Gastroesophageal sphincter (tissue), 3 donors: Measurements from ENCODE around the gene RFX4.

Experiments used
- POLR2A ChIP-seq, 2 donors: fragments of 450-650 bp; IDR thresholded peaks; one replicate each; pipeline ENCODE4 v1.6.1; 2017; ENCODE audit warnings: antibody characterized with exemption in 2 of 2, mild to moderate bottlenecking in 2 of 2, moderate library complexity in 1 of 2
- TF ChIP-seq, protein P1 (sequence below), 4 experiments: fragments of 200-600 bp in 2 of 4; fragments of 450-650 bp in 2 of 4; sonication (generic) in 1 of 4; IDR thresholded peaks; one replicate each; pipeline ENCODE4 v1.5.1; 2017 to 2019; ENCODE audit warnings: antibody characterized with exemption in 4 of 4, mild to moderate bottlenecking in 2 of 4, moderate library complexity in 2 of 4

DNA sequence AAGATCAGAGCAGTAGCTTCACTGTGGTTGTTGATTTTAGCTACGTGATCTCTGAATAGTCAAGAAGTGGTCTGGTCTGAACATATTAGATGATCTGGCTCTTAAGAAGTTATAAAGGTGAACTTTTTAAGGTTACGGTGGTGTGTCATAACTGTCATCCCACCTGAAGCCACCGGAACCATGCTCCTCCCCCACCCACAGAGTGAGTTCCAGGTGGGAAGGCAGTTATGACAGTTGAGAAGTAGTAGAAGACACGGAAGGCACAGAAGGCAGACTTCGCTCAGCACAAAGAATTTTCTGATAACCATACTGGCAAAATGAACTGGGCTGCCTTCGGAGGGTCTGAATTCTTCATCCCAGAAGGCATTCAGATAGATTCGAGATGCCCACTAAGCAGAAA is 101.7 kb downstream of the RFX4 start:
- TF ChIP-seq, protein P1, sequence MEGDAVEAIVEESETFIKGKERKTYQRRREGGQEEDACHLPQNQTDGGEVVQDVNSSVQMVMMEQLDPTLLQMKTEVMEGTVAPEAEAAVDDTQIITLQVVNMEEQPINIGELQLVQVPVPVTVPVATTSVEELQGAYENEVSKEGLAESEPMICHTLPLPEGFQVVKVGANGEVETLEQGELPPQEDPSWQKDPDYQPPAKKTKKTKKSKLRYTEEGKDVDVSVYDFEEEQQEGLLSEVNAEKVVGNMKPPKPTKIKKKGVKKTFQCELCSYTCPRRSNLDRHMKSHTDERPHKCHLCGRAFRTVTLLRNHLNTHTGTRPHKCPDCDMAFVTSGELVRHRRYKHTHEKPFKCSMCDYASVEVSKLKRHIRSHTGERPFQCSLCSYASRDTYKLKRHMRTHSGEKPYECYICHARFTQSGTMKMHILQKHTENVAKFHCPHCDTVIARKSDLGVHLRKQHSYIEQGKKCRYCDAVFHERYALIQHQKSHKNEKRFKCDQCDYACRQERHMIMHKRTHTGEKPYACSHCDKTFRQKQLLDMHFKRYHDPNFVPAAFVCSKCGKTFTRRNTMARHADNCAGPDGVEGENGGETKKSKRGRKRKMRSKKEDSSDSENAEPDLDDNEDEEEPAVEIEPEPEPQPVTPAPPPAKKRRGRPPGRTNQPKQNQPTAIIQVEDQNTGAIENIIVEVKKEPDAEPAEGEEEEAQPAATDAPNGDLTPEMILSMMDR (IDR thresholded peaks at IDR 0.05) = no peak
- TF ChIP-seq POLR2A (IDR thresholded peaks at IDR 0.05) = no peak
